HepG2 (cell line): ENCODE results near the gene ADGRG6. TPM values are rescaled to one million over a fixed set of nuclear protein-coding genes. Genes with fewer than 3 reads are reported as not detected.

Experiments used
- ATF1 ChIP-seq: IDR thresholded peaks from 2 replicates; pipeline ENCODE4 v1.6.1; 2016; ENCODE audit warnings: mild to moderate bottlenecking, control low read depth
- ATM ChIP-seq: fragments of 450-650 bp; IDR thresholded peaks from 2 replicates; pipeline ENCODE4 v1.7.1; 2017; ENCODE audit warnings: mild to moderate bottlenecking, borderline replicate concordance
- CBX2 ChIP-seq, 2 experiments: fragments of 200-600 bp in 1 of 2; sonication (generic); formaldehyde crosslinking in 1 of 2; IDR thresholded peaks; 2 replicates each; pipeline versions ENCODE4 v1.7.0 to v1.8.1; 2018 to 2022; ENCODE audit warnings: low read depth in 2 of 2, low read length in 1 of 2, mild to moderate bottlenecking in 1 of 2, missing genetic modification reagents in 1 of 2
- CSRNP1 ChIP-seq: sonication (generic); formaldehyde crosslinking; IDR thresholded peaks from 2 replicates; pipeline ENCODE4 v1.8.1; 2023; ENCODE audit warnings: mild to moderate bottlenecking, missing genetic modification reagents
- FOXA1 ChIP-seq, 2 experiments: fragments of 450-650 bp in 1 of 2; sonication (generic) in 1 of 2; formaldehyde crosslinking in 1 of 2; IDR thresholded peaks; 2 replicates each; pipeline versions ENCODE4 v1.4.0 to v1.6.1; 2016 to 2020; ENCODE audit warnings: missing genetic modification reagents in 1 of 2
- FOXK2 ChIP-seq: fragments of 450-650 bp; IDR thresholded peaks from 2 replicates; pipeline ENCODE4 v1.6.1; 2016
- FOXP1 ChIP-seq, 2 experiments: fragments of 450-650 bp in 1 of 2; IDR thresholded peaks; 2 replicates each; pipeline ENCODE4 v1.6.1; 2017 to 2018; ENCODE audit warnings: antibody characterized with exemption in 1 of 2
- ISL2 ChIP-seq: sonication (generic); formaldehyde crosslinking; IDR thresholded peaks from 2 replicates; pipeline ENCODE4 v1.5.0; 2020; ENCODE audit warnings: missing genetic modification reagents
- KDM2A ChIP-seq: sonication (generic); formaldehyde crosslinking; IDR thresholded peaks from 2 replicates; pipeline ENCODE4 v1.4.0; 2020; ENCODE audit warnings: low read depth, missing genetic modification reagents, borderline replicate concordance
- KLF9 ChIP-seq: IDR thresholded peaks from 2 replicates; pipeline ENCODE4 v1.6.1; 2016; ENCODE audit warnings: low read depth
- MYC ChIP-seq: sonication (generic); formaldehyde crosslinking; IDR thresholded peaks from 2 replicates; pipeline ENCODE4 v1.9.0; 2021; ENCODE audit warnings: missing genetic modification reagents, borderline replicate concordance
- NKX3-1 ChIP-seq: sonication (generic); formaldehyde crosslinking; IDR thresholded peaks from 2 replicates; pipeline ENCODE4 v1.5.0; 2020; ENCODE audit warnings: missing genetic modification reagents
- YEATS2 ChIP-seq: sonication (generic); formaldehyde crosslinking; IDR thresholded peaks from 2 replicates; pipeline ENCODE4 v1.4.0; 2020; ENCODE audit warnings: missing genetic modification reagents, borderline replicate concordance
- ZKSCAN8 ChIP-seq: IDR thresholded peaks from 2 replicates; pipeline ENCODE4 v1.6.1; 2016; ENCODE audit warnings: borderline replicate concordance, missing genetic modification reagents, missing compliant biosample characterization
- ZNF318 ChIP-seq: sonication (generic); formaldehyde crosslinking; IDR thresholded peaks from 2 replicates; pipeline ENCODE4 v1.4.0; 2020; ENCODE audit warnings: mild to moderate bottlenecking, missing genetic modification reagents
- ZNF441 ChIP-seq: sonication (generic); formaldehyde crosslinking; IDR thresholded peaks from 2 replicates; pipeline ENCODE4 v1.7.0; 2021; ENCODE audit warnings: missing genetic modification reagents, borderline replicate concordance
- ZNF558 ChIP-seq: sonication (generic); formaldehyde crosslinking; IDR thresholded peaks from 2 replicates; pipeline ENCODE4 v1.9.0; 2022; ENCODE audit warnings: mild to moderate bottlenecking, missing genetic modification reagents, borderline replicate concordance
- ZSCAN9 ChIP-seq: IDR thresholded peaks from 2 replicates; pipeline ENCODE4 v1.6.1; 2016; ENCODE audit warnings: borderline replicate concordance
- polyA plus RNA-seq, 8 experiments: library from polyadenylated mRNA; depleted of rRNA in 3 of 8; stranded (reverse) in 7 of 8; unstranded in 1 of 8; fragments of >200 nt; fragmentation: Illumina TruSeq in 4 of 8; extraction: Trizol in 4 of 8; gene quantifications; 2 replicates each; pipeline versions ENCODE4 v1.2.1 to v1.2.3, GENCODE V29; 2011 to 2016; ENCODE audit warnings: low read depth in 4 of 8, missing spikeins in 1 of 8, mixed read lengths in 1 of 8; ENCODE audit not compliant: insufficient read depth in 1 of 8
- total RNA-seq, 5 experiments: library from RNA; depleted of rRNA; stranded (reverse); fragments of >200 nt; fragmentation: Illumina TruSeq; extraction: Trizol; gene quantifications; 2 replicates each; pipeline ENCODE4 v1.2.3, GENCODE V29; 2016; ENCODE audit warnings: low read depth in 1 of 5
- TF ChIP-seq, protein P1 (sequence below): sonication (generic); formaldehyde crosslinking; IDR thresholded peaks from 2 replicates; pipeline ENCODE4 v1.4.0; 2020; ENCODE audit warnings: mild to moderate bottlenecking, missing genetic modification reagents

Gene ADGRG6
- total and polyA plus RNA-seq, 2 of the 13 experiments (the other 11 are each of a cell fraction or from before 2014, with no cell fraction given) = 129 to 249 TPM

GRCh38 chr6:142297996-142298753 is 3.6 kb upstream of the ADGRG6 start (continued):
- TF ChIP-seq FOXK2 (peak; percentile 80), ZNF318 (no peak), ZSCAN9 (CRISPR knock-in tag) (peak; percentile 71; the same call in 1 of the 2 replicates), KLF9 (0 out of 2 replicates have a peak, but pooled peaks have one; percentile 73), CSRNP1 (CRISPR knock-in tag) (no peak), CBX2 (IDR thresholded peaks at IDR 0.05; ENCODE audit: low read depth, low read length) (no peak), CBX2 (CRISPR knock-in tag; IDR thresholded peaks at IDR 0.05; ENCODE audit: low read depth) (no peak), YEATS2 (CRISPR knock-in tag) (peak; percentile 72; the same call in 1 of the 2 replicates), ZNF441 (CRISPR knock-in tag) (no peak), ZNF558 (CRISPR knock-in tag) (no peak), KDM2A (CRISPR knock-in tag) (no peak), ISL2 (CRISPR knock-in tag) (peak; percentile 59; the same call in 1 of the 2 replicates), FOXP1 (IDR thresholded peaks at IDR 0.05) (peak; percentile 97), FOXP1 (CRISPR knock-in tag; IDR thresholded peaks at IDR 0.05) (peak; percentile 95), ATF1 (CRISPR knock-in tag) (peak; percentile 58), ZKSCAN8 (CRISPR knock-in tag) (peak; percentile 90; the same call in 1 of the 2 replicates), NKX3-1 (CRISPR knock-in tag) (0 out of 2 replicates have a peak, but pooled peaks have one; percentile 11), ATM (no peak; the same call in 1 of the 2 replicates), MYC (CRISPR knock-in tag) (no peak), FOXA1 (IDR thresholded peaks at IDR 0.05) (peak; percentile 98), FOXA1 (CRISPR knock-in tag; IDR thresholded peaks at IDR 0.05) (peak; percentile 90)
- TF ChIP-seq, protein P1, sequence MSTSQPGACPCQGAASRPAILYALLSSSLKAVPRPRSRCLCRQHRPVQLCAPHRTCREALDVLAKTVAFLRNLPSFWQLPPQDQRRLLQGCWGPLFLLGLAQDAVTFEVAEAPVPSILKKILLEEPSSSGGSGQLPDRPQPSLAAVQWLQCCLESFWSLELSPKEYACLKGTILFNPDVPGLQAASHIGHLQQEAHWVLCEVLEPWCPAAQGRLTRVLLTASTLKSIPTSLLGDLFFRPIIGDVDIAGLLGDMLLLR (CRISPR knock-in tag) = no peak
